Liver (tissue), 3 donors: Measurements from ENCODE around the gene DDX1.

ENCODE experiments used
- CTCF ChIP-seq: fragments of 150-350 bp; IDR thresholded peaks from 2 replicates; pipeline ENCODE4 v1.5.1; 2017; ENCODE audit warnings: improper control_type of control experiment, low read depth, low read length; ENCODE audit not compliant: missing input control
- FOXA1 ChIP-seq: IDR thresholded peaks from 2 replicates; pipeline ENCODE4 v1.6.1; 2016; ENCODE audit warnings: antibody characterized with exemption
- RXRA ChIP-seq, 2 donors: IDR thresholded peaks; 2 replicates each; pipeline ENCODE4 v1.6.1; 2017 to 2018; ENCODE audit warnings: antibody characterized with exemption in 2 of 2, mild to moderate bottlenecking in 1 of 2
- SP1 ChIP-seq: IDR thresholded peaks from 2 replicates; pipeline ENCODE4 v1.6.1; 2018; ENCODE audit warnings: antibody characterized with exemption, mild to moderate bottlenecking
- TAF1 ChIP-seq: conservative IDR thresholded peaks from 2 replicates; pipeline ENCODE4 v1.6.1; 2016; ENCODE audit warnings: antibody characterized with exemption, mild to moderate bottlenecking
- YY1 ChIP-seq: IDR thresholded peaks from 2 replicates; pipeline ENCODE4 v1.6.1; 2016; ENCODE audit warnings: antibody characterized with exemption, mild to moderate bottlenecking
- TF ChIP-seq, protein P1 (sequence below): IDR thresholded peaks from 2 replicates; pipeline ENCODE4 v1.6.1; 2016; ENCODE audit warnings: antibody characterized with exemption
- donor health status: healthy.
- donor health status: healthy.

- no peak for TF ChIP-seq CTCF
- TF ChIP-seq, protein P1, sequence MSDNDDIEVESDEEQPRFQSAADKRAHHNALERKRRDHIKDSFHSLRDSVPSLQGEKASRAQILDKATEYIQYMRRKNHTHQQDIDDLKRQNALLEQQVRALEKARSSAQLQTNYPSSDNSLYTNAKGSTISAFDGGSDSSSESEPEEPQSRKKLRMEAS = no peak
- no peak for TF ChIP-seq SP1
- TF ChIP-seq FOXA1 = no peak
- no peak for TF ChIP-seq TAF1
- no peak for TF ChIP-seq YY1
- TF ChIP-seq RXRA (IDR thresholded peaks at IDR 0.05) = no peak
Observed at GRCh38 chr2:15563227-15564100, 28.2 kb upstream of the DDX1 start.
